ENCODE measurements around the gene USP31.

The USP31 gene

GRCh38 chr16:23160082-23160481 is 10.8 kb upstream of the USP31 start:
- H3K27me3 ChIP-seq (ENCODE audit: insufficient read depth, low read length, poor library complexity) = no peaks in the 10 kb centered on the region
- H4K20me1 ChIP-seq (ENCODE audit: insufficient read depth, low read length) = no peaks in the 10 kb centered on the region
- no peaks in the 10 kb centered on the region for H3K79me2 ChIP-seq (ENCODE audit: insufficient read depth, low read length)
- TF ChIP-seq, protein P1, sequence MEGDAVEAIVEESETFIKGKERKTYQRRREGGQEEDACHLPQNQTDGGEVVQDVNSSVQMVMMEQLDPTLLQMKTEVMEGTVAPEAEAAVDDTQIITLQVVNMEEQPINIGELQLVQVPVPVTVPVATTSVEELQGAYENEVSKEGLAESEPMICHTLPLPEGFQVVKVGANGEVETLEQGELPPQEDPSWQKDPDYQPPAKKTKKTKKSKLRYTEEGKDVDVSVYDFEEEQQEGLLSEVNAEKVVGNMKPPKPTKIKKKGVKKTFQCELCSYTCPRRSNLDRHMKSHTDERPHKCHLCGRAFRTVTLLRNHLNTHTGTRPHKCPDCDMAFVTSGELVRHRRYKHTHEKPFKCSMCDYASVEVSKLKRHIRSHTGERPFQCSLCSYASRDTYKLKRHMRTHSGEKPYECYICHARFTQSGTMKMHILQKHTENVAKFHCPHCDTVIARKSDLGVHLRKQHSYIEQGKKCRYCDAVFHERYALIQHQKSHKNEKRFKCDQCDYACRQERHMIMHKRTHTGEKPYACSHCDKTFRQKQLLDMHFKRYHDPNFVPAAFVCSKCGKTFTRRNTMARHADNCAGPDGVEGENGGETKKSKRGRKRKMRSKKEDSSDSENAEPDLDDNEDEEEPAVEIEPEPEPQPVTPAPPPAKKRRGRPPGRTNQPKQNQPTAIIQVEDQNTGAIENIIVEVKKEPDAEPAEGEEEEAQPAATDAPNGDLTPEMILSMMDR (IDR thresholded peaks at IDR 0.05; ENCODE audit: borderline replicate concordance, extremely low read depth, low read length, poor library complexity, severe bottlenecking) = no peak
- TF ChIP-seq EZH2 (IDR thresholded peaks at IDR 0.05; ENCODE audit: borderline replicate concordance, low read depth, low read length, severe bottlenecking) = no peak
- ATAC-seq (ENCODE audit: insufficient read depth, low read depth) = no peak
- no peak overlapping the region for H3K9ac ChIP-seq (ENCODE audit: low read depth, low read length)
- H2AFZ ChIP-seq (ENCODE audit: low read depth, low read length) = no peak overlapping the region
- no peaks in the 10 kb centered on the region for H3K36me3 ChIP-seq (ENCODE audit: insufficient read depth, low read length)
- H3K27ac ChIP-seq (ENCODE audit: low read length) = no peak overlapping the region
- no peak overlapping the region for H3K4me2 ChIP-seq (ENCODE audit: insufficient read depth, low read length)
- peaks cover 11% of the 10 kb centered on the region for H3K4me1 ChIP-seq (ENCODE audit: insufficient read depth, low read length)
- no peak overlapping the region for H3K4me3 ChIP-seq (ENCODE audit: low read depth in 1 of 2, low read length in 2 of 2)
- DNase-seq = no peak
- no peaks in the 10 kb centered on the region for H3K9me3 ChIP-seq (ENCODE audit: insufficient read depth, low read length, severe bottlenecking)

GRCh38 chr16:23158114-23158513 is 8.9 kb upstream of the USP31 start:
- Histone ChIP-seq H3K36me3 (ENCODE audit: insufficient read depth, low read length) (no peaks in the 10 kb centered on the region), H2AFZ (ENCODE audit: low read depth, low read length) (no peak overlapping the region), H3K27me3 (ENCODE audit: insufficient read depth, low read length, poor library complexity) (no peaks in the 10 kb centered on the region), H3K4me1 (ENCODE audit: insufficient read depth, low read length) (peaks cover 11% of the 10 kb centered on the region), H3K9me3 (ENCODE audit: insufficient read depth, low read length, severe bottlenecking) (no peaks in the 10 kb centered on the region), H3K79me2 (ENCODE audit: insufficient read depth, low read length) (no peaks in the 10 kb centered on the region), H3K27ac (ENCODE audit: low read length) (no peak overlapping the region), H3K4me2 (ENCODE audit: insufficient read depth, low read length) (no peak overlapping the region), H3K9ac (ENCODE audit: low read depth, low read length) (no peak overlapping the region), H4K20me1 (ENCODE audit: insufficient read depth, low read length) (no peaks in the 10 kb centered on the region), H3K4me3 (ENCODE audit: low read depth in 1 of 2, low read length in 2 of 2) (no peak overlapping the region)
- no peak for TF ChIP-seq EZH2 (IDR thresholded peaks at IDR 0.05; ENCODE audit: borderline replicate concordance, low read depth, low read length, severe bottlenecking)
- TF ChIP-seq, protein P1 (IDR thresholded peaks at IDR 0.05; ENCODE audit: borderline replicate concordance, extremely low read depth, low read length, poor library complexity, severe bottlenecking) = no peak
- ATAC-seq (ENCODE audit: insufficient read depth, low read depth) (no peak), DNase-seq (no peak)

- Histone ChIP-seq H3K27me3 (ENCODE audit: insufficient read depth, low read length, poor library complexity) (no peaks in the 10 kb centered on the region), H3K27ac (ENCODE audit: low read length) (no peak overlapping the region), H3K4me1 (ENCODE audit: insufficient read depth, low read length) (peaks cover 11% of the 10 kb centered on the region), H3K9me3 (ENCODE audit: insufficient read depth, low read length, severe bottlenecking) (no peaks in the 10 kb centered on the region), H4K20me1 (ENCODE audit: insufficient read depth, low read length) (no peaks in the 10 kb centered on the region), H3K4me2 (ENCODE audit: insufficient read depth, low read length) (peak overlapping the region; percentile 26; the same call in 1 of the 2 replicates), H3K9ac (ENCODE audit: low read depth, low read length) (no peak overlapping the region), H3K4me3 (ENCODE audit: low read depth in 1 of 2, low read length in 2 of 2) (no peak overlapping the region), H3K79me2 (ENCODE audit: insufficient read depth, low read length) (no peaks in the 10 kb centered on the region), H2AFZ (ENCODE audit: low read depth, low read length) (peak overlapping the region; percentile 77), H3K36me3 (ENCODE audit: insufficient read depth, low read length) (no peaks in the 10 kb centered on the region)
- ATAC-seq (ENCODE audit: insufficient read depth, low read depth) (peak; percentile 56; the same call in 1 of the 3 replicates), DNase-seq (no peak)
- TF ChIP-seq EZH2 (IDR thresholded peaks at IDR 0.05; ENCODE audit: borderline replicate concordance, low read depth, low read length, severe bottlenecking) = no peak
- TF ChIP-seq, protein P1 (IDR thresholded peaks at IDR 0.05; ENCODE audit: borderline replicate concordance, extremely low read depth, low read length, poor library complexity, severe bottlenecking) = no peak
Measured at GRCh38 chr16:23156946-23157460, 7.8 kb upstream of the USP31 start.
